Activated T-helper 1 cell treated with Interleukin-2 at 50 U/mL for 16 hours (primary cell): ENCODE data around the gene LUM.
"Not testable (repeated sequence)": the region's sequence is repeated elsewhere in the genome, so short reads cannot be mapped to it uniquely, and the experiment has no call there.

ENCODE experiments used
- DNase-seq: peaks from one replicate; pipeline ENCODE4 v3.0.0-alpha.2; 2020; ENCODE audit warnings: low read depth

LUM gene

DNA sequence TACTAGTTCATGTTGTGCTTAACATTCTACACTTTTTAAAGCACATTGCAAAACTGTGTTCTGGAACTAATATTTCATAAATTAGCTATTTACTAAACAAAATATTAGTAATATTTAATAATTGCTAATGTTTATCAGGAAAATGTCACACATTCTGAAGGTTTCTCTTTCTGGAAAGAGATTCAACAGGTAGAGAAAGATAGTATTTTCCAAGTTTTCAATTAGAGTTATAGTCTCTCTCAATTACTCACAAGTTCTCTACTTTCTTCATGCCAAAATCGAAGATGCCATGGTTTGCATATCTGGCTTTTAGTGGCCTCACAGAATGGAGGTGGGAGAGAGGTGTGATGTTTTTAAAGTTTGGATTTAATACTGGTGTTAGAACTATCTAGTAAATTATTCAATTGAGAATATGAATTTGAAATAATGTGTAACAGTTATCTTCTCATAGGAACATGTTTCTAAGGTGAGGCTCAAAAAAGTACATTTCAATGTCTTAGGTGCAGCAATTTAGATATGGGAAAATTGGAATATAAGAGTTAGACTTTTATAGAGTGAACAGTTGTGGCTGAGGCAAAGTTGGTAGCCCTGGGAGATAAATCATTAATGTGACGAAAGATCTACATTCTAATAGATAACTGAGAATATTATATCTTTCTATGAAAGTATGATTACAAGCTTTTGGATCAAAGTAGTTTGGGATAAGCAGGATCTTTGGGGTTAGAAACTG is 1.5 kb downstream of the LUM start:
- no peak for DNase-seq

DNA sequence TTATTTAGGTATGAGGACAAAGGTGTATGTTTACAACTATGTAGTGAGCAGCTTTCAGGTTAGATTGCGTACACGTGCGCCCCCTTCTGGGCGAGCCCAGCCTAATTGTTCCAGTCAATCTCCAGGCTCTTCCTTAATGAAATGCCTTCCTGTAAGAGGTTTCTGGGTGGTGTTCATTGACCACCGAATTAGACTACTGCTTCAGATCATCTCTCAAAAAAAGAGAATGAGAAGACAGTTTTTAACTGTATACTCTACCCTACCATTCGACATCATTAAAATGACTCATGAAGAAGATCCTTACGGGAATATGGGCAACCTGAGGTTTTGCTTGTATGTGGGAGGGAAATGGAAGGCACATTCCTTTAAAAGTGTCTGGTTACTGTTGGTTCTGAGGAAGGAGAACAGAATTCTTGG is 2.1 kb downstream of the LUM start:
- DNase-seq, result no peak

DNA sequence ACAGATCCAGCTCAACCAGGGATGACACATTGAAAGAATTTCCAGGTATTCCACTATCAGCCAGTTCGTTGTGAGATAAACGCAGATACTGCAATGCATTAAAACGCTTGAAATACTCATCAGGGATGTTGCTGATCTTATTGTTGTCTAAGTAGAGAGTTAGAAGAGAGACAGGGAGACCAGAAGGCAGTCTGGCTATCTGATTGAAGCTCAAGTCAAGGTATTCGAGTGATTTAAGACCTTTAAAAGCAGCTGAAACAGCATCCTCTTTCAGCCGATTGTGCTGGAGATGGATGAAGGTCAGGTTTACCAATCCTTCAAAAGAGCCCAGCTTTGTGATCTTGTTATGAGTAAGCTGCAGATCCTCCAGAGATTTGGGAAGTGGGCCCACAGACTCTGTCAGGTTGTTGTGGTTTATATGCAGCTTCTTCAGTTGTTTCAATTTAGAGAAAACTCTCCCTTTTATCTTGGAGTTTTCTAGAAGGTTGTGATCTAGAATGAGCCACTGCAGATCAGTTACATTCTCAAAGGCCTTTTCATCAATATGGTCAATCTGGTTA is 3.0 kb downstream of the LUM start:
- DNase-seq, result no peak

DNA sequence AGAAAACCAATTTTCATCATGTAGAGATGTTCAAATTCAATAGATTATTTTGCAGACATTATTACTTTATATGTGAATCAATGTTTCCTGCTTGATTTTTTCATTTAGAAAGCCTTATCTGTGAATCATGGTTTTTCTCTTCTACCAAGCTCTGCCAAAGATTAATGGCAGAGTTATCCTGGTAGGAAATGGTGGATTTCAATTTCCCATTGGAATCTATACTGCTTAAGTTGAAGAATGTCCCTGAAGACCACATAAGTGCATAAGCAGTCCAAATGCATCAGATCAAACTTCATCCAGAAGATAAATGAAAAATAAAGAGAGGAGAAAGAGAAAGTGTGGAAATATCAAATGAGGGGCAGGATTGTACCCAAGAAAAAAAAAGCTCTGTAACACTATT is 5.0 kb downstream of the LUM start:
- DNase-seq, result no peak

DNA sequence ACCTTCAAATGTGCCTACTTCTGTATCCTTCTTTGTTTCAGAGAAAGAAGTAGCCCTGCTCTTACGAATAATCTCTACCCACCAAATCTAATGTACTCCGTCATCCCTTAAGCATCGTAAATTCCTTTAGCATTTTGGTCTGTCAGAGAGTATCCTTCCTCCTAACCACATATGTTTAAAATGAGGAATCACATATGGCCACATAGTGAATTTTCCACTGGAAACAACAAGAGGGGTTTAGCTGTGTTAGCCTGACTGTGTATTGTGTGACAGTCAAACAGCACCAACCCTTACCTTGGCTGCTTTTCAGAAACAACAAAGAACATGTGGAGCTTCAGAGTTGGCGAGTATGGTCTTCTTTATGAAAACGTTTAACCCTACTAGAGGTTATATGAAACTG is 5.5 kb downstream of the LUM start:
- DNase-seq, result no peak

DNA sequence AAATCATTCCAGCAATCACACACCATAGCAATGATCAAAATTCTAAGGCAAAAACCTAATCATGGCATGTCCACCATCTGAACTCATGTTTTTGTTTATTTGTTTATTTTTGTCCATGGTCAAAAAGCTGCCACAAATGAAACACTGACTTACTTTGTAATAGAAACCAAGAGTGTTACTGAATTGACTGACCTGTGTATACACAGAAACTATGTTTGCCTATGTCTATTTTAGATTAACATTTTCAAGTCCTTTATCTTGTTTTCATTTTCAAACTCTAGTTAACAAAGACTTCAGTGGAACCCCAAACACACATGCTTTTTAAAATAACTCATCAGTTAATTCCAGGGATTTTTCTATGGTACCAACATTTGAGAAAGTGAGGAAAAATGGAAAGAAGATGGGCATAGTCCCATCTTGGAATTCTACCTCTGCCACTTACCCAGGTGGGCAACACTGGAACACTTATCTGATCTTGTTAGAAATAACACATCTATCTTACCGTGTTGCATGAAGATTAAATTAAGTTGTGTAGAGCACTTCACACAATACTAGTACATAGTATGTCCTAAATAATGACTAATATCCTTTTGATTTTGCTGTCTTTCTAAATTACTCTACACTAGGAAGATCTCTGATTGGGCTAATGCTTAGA is 6.4 kb downstream of the LUM start:
- no peak for DNase-seq

DNA sequence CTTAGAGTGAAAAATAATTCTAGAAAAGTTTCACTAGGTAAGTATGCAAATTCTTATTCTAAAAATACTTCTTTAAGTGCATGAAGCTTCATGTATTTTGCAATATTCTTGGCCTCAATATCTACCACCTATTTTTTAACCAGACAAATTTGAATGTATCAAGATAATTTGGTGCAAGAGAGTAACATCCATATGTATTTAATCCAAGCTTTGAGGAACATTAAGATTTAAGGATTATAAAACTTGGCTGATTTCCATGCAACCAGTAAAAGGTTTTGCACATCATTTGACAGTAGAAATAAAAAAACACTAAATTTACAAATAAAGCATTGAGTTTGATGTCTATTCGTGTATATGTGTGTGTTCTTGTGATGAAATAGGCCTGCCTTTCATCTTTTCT is 7.7 kb downstream of the LUM start:
- DNase-seq, result no peak

DNA sequence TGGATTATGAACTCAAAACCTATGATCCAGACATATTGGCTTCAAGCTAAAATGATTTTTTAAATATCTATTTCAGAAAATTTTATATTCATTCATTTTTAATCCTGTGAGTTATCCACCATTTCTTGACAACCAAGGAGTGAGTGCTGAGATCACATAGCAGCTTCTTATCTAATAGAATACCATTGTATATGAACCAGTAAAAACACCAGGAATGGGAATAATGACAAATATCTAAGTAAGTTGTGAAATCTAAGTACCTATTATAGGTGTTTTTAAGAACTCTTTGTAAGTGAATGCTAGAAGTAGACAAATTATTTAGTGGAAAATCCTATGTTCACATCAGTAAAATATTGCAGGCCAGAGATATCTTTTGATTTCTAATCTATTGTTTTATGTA is 8.2 kb downstream of the LUM start:
- no peak for DNase-seq

DNA sequence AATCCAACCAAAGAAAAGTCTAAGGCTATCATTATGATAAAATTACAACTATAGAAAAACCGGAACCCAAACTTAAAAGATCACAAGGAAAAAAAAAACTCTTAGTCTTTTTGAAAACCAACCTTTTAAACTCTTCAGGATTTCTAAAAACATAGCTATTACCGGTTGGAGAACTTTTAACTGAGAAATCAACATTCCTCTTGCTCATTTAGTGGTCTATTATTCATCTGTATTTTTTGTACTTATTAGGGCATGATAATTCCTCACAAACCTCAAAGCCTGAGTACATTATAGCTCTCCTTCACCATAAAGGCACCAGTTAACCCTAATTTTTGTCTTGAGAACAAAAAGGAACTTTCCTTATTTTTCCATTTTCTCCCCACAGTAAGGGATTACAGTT is 10.4 kb downstream of the LUM start:
- no peak for DNase-seq

DNA sequence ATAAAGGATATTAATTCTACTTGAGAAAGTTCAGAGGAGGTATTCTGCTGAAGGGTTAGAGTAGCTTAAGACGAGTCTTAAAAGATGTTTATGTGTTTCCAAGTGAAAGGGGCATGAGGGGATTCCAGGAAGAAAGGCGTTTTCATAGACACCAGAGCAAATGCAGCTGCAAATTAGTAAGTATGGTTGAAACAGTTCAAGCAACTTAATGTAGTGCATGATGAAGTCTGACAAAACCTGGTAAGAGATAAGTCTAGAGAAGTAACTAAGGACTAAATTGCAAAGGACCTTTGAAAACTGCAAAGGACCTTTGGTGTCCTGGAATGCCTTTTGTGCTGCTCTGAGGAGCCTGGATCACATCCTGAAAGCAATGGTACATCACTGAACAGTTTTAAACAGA is 11.5 kb downstream of the LUM start:
- DNase-seq, result no peak

DNA sequence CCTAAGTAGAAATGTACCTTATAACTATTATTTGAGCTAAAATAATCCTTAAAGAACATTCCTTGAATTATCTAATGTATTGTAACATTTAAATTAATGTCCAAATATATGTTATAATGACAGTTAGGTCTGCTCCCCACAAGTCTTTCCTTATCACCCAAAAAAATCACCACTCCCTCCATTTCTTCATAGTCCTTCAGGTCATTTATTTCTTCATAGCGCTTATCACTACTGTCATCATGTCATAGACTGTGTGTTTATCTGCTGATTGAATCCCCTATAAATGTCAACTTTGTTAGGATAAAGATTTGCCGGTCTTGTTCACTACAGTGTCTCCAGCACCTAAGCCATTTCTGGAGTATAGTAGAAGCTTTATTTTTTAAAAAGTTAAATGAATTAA is 12.0 kb downstream of the LUM start:
- no peak for DNase-seq

DNA sequence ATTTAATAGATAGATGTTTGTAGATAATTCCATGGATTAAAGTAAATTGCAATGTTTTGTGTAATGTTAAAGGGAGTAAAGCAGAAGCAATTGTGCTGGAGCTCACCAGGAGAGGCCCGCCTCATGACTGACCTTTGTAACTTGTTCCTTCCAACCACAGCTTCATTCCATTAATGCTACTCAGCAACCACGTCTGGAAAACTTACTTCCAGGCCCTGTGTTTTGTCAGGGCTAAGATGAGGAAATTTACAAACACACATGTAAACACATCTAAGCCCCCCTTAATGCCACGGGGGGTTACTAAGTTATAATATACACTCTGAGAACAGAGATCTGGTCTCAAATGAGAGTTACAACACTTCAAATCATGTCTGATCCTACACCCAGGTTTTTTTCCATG is 12.4 kb downstream of the LUM start:
- no peak for DNase-seq

DNA sequence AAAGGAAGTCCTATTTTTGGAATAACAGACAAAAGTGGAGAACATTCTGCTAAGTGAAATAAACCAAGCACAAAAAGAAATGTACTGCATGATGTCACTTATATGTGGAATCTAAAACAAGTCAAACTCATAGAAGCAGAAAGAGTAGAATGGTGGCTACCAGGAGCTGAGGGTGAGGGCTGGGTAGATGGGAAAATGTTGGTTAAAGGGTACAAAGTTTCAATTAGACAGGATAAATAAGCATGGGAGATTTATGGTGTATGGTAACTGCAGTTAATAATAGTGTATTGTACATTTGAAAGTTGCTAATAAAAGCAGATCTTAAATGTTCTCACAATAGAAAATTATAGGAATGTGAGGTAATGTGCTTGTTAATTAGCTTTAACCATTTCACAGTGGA is 12.8 kb downstream of the LUM start:
- no peak for DNase-seq

DNA sequence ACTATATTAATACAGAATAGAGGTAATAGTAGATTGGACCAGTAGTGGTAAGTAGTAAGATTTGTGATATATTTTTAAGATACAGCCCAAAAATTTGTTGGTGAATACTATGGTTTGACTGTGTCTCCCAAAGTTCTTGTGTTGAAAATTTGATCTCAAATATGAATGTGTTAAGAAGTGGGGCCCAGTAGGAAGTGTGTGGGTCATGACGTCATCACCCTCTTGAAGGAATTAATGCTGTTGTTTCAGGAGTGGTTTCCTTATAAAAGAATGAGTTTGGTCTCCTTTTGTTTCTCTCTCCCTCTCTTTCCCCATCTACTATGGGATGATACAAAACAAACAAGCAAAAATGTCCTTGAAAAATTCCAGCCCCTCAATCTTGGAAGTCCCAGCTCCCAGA is 16.3 kb downstream of the LUM start:
- DNase-seq, result no peak

DNA sequence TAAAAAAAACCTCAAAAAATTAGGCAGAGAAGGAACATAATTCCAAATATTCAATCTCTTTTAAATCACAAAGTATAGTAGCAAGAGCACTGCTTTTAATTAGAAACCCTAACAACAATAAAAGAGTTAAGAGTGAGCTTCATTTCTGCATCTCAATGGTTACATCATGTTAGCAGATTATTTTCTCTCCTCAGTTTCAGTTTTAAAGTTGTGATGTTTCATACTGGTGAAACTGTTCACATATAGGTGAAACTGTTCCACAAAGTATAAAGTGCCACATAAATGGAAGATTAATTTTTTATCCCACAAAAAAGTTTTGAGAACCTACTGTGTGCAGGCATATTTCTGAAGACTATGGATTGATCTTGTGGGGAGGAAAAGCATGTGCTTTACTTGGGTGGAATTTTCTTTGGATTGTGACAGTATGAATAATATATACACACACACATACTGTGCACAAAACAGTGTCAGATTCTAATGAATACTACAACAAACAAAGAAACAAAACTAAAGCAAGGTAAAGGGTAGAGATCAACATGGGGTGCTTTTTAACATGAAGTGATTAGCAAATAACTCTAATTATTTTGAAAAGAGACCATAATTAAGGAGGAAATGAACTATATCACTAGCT is 17.1 kb downstream of the LUM start:
- DNase-seq, result no peak

DNA sequence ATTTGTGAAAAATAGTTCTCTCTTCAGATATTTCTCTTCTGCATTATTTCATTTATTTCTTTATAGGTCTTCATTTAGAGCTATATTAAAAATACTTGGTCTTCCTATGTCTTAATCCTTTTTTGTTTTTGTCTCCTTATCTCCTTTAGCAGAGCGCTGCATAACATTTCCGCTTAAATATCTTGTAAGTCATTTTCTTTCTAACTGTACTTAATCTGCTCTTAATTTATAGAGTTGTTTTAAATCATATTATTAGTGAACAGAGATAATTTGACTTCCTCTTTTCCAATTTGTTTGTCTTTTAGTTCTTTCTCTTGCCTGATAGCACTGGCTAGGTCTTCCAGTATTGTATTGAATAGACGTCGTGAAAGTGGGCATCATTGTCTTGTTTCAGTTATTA is 18.0 kb downstream of the LUM start:
- no peak for DNase-seq

DNA sequence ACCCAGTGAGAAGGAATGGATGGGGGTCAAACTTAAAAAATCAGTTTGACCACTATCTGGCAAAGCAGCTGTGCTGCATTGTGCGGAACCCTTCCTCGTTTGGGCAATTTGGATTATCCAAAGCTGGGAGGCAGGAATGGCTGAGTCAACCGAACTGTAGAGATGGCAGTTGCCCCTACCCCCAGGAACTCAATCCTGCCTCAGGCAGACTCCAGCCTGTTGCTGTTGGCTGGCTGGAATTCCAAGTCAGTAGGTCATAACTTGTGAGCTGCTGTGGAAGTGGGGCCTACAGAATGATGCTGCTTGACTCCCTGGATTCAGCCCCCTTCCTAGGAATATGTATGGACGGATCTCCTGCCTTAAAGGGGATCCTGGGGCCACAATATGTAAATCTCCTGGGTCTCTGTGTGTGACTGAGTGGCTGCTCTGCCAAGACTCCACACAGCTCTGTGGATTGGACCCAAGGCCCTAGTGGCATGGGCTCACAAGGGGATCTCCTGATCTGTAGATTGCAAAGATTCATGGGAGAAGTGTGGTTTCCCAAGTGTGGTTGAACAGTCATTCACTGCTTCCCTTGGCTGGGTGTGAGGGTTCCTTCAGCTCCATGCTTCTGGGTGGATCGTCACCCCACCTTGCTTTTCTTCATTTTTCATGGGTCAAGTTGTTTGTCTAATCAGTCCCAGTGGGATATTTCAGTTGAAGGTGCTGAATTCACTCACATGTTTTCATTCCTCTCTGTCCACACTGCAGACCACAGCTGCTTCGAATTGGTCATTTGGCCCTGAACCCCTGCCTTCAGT is 19.2 kb downstream of the LUM start:
- DNase-seq, result no peak

DNA sequence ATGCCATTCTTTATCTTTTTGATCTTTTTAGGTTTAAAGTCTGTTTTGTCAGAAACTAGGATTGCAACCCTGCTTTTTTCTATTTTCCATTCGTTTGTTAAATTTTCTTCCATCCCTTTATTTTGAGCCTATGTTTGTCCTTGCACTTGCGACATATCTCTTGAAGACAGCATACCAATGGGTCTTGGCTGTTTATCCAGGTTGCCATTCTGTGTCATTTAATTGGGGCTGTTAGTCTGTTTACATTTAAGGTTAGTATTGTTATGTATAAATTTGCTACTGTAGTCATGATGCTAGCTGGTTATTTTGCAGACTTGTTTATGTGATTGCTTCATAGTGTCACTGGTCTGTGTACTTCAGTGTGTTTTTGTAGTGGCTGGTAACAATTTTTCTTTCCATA is 21.3 kb downstream of the LUM start:
- not testable (repeated sequence) for DNase-seq

DNA sequence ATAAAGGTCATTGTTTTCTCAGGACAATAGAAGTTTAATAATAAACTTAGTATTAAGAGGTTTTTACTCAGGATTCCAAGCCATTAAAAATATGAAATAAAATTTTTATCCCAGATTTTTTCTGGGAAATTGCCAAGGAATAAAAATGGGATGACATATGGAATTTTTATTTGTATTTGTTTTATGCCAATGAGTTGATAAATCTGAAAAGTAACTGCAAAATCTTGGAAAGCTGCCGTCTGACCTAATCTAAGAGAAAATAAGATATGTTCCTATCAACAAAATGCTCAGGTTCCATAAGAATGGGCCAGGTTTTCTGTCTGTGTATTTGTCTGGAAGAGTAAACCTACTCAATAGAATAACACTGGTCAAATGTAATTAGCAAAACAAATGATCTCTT is 31.3 kb downstream of the LUM start:
- DNase-seq, result no peak

DNA sequence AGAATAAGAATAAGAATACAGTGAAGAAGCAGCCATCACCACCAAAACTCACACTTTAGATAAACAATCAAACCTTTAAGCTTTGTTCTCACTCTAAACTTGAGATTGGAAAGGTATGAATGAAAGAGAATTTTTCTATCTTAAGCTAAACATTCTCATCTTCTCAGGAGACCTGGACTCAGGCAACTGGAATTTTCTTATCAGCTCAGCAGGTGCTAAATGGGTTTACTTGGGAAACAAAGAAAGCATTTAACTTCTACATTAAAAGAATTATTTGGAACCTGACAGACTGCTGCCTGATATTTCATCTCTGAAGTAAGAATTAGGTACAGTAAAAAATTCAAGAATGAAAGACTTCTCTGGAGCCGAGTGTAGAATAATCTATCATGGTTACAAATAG is 32.8 kb downstream of the LUM start:
- DNase-seq, result no peak

DNA sequence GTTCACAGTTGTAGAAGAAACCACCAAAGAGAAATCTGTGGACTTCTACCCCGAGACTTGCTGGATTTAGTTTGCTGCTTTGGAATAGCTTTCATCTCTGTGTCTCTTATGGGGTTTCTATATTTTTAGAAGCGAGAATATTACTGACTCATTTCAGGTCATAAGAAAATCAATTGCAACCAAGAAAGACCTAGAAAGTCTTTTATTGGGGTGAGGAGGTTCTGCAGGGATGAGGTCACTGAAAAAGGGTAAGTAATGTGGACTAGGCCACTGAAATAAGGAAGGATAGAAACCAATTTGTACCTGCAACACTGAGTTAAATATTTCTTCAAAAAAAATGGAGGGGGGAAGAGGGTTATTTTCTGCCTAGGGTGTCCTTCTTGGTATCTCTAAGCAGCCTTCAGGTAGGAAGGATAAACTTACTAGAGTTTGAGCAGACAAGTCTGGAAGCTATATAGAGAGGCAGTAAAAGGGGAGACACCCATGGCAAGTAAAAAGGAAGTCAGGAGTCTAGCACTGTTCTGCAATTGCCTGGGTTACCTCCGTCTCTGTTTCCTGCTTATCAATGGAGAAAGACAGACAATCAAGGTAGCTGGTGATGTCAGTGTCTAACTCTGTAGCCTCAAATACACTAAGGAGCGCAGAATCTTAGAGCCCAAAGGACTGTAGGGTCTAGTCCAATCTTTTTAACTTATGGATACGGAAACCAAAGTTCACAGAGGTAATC is 33.9 kb downstream of the LUM start:
- DNase-seq, result no peak

DNA sequence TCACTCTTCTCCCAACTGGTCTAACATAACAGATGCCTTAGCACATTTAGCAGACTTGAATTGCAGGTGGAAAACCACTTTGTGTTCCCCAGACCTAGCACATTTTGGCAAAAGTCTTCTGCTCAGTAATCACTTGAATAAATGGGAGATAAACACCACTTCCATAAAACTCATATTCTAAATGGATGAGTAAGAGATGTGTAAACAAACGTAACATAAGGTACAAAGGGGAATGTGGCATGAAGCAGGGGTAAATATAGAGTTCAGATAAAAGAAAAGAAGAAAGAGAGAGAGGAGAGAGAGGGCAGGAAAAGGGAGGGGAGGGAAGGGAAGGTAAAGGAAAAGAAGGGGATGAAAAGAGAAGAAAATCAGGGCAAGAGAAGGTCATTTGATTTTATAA is 36.4 kb downstream of the LUM start:
- DNase-seq, result no peak
